Activated CD4-positive, alpha-beta memory T cell treated with anti-CD3 and anti-CD28 coated beads, Interleukin-2, amount 10 ng/mL, durations not matched to agents 7 days and 5 days (primary cell): ENCODE data around the gene PIK3R3. TPM values are rescaled to one million over a fixed set of nuclear protein-coding genes. Genes with fewer than 3 reads are reported as not detected.
A peak's percentile ranks its signal among the peaks of the same experiment; 100 is the strongest.

Source experiments
- CTCF ChIA-PET: fragments of 350-600 bp; sonication (Branson Sonifier 250); formaldehyde crosslinking; loops from one replicate; lab custom pipeline; 2021; ENCODE audit warnings: antibody characterized with exemption, inconsistent platforms; lab: Charles Lee
- POLR2A ChIA-PET: fragments of 350-600 bp; sonication (Branson Sonifier 250); formaldehyde crosslinking; loops from one replicate; lab custom pipeline; 2021; ENCODE audit warnings: antibody characterized with exemption; lab: Charles Lee
- DNase-seq: peaks from one replicate; pipeline ENCODE4 v3.0.0-alpha.2; 2020
- H3K27ac Mint-ChIP-seq: one replicate; pipeline ENCODE4 v1.8.0; 2021; ENCODE audit warnings: mild to moderate bottlenecking, mixed read lengths
- H3K27me3 Mint-ChIP-seq: one replicate; pipeline ENCODE4 v1.8.0; 2021; ENCODE audit warnings: mixed read lengths
- H3K36me3 Mint-ChIP-seq: one replicate; pipeline ENCODE4 v1.8.0; 2021; ENCODE audit warnings: low read depth, mixed read lengths
- H3K4me1 Mint-ChIP-seq: one replicate; pipeline ENCODE4 v1.8.0; 2021; ENCODE audit warnings: mixed read lengths
- H3K4me3 Mint-ChIP-seq: one replicate; pipeline ENCODE4 v1.8.0; 2021; ENCODE audit warnings: mild to moderate bottlenecking, mixed read lengths
- H3K9me3 Mint-ChIP-seq: one replicate; pipeline ENCODE4 v1.8.0; 2021; ENCODE audit warnings: mixed read lengths
- total RNA-seq, 2 experiments: library from RNA; stranded (reverse); gene quantifications; one replicate each; pipeline ENCODE4 v1.2.3, GENCODE V29; 2021

PIK3R3 gene
- total RNA-seq, 2 experiments from 2014 or later: 5.0 to 5.2 TPM

DNA sequence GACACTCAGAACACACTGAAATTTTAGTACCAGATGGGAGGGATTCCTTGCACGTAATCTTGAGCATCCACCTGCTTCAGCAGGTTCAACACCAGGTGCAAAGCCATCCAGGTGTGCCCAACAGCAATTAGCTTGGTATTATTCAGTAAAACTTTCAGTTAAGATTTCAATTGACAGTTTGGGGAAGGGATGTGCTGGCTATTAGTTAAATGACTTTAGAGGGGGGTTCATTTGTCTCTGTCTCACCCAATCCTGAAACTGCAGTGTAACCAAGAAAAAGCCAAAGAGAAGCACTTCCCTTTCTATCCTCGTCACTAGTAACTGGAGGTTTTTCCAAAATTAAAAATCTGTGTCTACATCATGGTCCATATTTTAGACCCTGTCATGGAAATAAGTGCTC, 90.9 kb downstream of the PIK3R3 start:
- Mint-ChIP-seq H3K4me1 (peaks cover 2% of the 10 kb centered on the region), H3K4me3 (no peak overlapping the region), H3K27me3 (no peaks in the 10 kb centered on the region), H3K9me3 (no peaks in the 10 kb centered on the region), H3K27ac (no peak overlapping the region), H3K36me3 (no peaks in the 10 kb centered on the region)
- ChIA-PET CTCF (no interaction called here), POLR2A (interaction anchor here (0.7 kb wide), 1 partner anchor 93 kb away, joined by 3 read pairs; no protein-coding TSS in a partner anchor)
- DNase-seq: no peak

DNA sequence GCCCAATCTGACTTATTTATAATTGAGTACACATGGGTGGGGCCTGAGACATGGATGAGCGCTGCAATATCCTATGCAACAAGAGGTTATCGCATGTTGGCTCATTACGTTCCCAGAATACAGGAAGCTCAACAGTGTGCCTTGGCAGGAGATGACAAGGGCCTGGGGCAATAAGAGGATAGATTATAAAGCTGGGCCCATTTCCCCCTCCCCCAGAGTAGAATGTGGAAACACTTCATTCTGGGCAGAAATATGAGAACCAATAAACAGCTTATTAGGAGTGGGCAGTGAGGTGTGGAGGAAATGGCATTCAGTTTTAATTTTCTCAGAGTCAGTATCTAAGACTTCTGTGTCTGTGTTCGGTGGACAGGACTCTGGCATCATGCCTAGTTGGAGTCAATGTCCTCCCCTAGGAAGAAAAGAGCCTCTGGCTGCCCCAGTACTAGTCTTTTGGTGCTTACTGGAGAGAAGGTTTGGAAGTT, 92.8 kb downstream of the PIK3R3 start:
- no peak for DNase-seq
- no peaks in the 10 kb centered on the region for H3K27me3 Mint-ChIP-seq
- no peak overlapping the region for H3K27ac Mint-ChIP-seq
- no peaks in the 10 kb centered on the region for H3K9me3 Mint-ChIP-seq
- H3K36me3 Mint-ChIP-seq: no peaks in the 10 kb centered on the region
- peaks cover 2% of the 10 kb centered on the region for H3K4me1 Mint-ChIP-seq
- ChIA-PET POLR2A (no interaction called here), CTCF (interaction anchor here (1.5 to 3.8 kb wide), 2 partner anchors 14 to 185 kb away, joined by 5 to 15 read pairs; no protein-coding TSS in a partner anchor)
- no peak overlapping the region for H3K4me3 Mint-ChIP-seq

DNA sequence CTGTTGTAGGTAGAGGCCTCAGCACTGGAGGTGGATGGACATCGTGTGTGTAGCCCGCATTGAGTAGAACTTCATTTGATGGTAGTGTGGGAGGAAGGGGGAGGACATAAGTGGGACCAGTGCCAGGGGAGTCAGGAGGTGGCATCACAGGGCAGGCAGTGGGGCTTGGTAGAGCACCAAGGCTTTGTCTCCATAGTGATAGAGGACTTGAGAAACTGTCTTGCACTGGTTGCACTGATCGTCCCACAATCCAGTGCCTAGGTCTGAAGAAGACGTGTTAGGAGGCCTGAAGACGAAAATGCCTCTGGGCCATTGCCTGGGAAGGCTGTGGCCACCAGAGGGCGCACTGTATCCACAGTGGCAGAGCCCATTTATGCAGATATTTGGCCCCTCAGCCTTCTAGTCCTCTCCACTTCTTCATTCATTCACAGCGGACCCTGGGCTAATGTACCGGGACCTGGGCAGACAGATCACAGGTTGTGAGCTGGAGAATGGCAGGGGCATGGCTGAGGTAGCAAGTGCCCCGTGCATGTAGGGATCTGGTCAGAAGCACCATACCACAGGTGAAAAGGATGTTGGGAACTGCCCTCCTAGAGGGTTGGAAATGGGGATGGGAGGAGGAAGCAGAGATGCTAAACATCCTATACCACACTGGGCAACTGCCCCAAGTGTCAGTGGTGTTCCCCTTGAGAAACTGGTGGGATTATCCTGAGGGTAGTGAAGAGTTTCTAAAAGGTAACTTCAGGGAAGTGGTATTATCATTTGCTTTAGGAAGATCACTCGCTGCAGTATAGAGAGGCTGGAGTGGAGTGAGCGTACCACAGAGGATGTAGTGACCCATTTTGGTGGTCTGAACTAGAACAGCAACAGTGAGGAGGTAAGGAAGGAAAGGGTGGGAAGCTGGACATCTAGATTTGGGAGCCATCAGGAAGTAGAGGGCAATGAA, 95.3 kb downstream of the PIK3R3 start:
- H3K4me1 Mint-ChIP-seq: no peaks in the 10 kb centered on the region
- peak; percentile 84 for DNase-seq
- POLR2A ChIA-PET: interaction anchor here (0.7 kb wide), 1 partner anchor 129 kb away, joined by 3 read pairs; no protein-coding TSS in a partner anchor

DNA sequence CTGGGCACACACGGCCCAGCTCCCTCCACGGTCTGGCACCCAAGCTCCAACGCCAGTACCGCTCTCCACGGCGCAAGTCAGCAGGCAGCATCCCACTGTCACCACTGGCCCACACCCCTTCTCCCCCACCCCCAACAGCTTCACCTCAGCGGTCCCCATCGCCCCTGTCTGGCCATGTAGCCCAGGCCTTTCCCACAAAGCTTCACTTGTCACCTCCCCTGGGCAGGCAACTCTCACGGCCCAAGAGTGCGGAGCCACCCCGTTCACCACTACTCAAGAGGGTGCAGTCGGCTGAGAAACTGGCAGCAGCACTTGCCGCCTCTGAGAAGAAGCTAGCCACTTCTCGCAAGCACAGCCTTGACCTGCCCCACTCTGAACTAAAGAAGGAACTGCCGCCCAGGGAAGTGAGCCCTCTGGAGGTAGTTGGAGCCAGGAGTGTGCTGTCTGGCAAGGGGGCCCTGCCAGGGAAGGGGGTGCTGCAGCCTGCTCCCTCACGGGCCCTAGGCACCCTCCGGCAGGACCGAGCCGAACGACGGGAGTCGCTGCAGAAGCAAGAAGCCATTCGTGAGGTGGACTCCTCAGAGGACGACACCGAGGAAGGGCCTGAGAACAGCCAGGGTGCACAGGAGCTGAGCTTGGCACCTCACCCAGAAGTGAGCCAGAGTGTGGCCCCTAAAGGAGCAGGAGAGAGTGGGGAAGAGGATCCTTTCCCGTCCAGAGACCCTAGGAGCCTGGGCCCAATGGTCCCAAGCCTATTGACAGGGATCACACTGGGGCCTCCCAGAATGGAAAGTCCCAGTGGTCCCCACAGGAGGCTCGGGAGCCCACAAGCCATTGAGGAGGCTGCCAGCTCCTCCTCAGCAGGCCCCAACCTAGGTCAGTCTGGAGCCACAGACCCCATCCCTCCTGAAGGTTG, 97.6 kb downstream of the PIK3R3 start:
- Mint-ChIP-seq H3K9me3 (no peaks in the 10 kb centered on the region), H3K27ac (no peak overlapping the region), H3K4me3 (no peak overlapping the region), H3K27me3 (no peaks in the 10 kb centered on the region), H3K4me1 (no peaks in the 10 kb centered on the region), H3K36me3 (peaks cover 3% of the 10 kb centered on the region)
- ChIA-PET POLR2A (no interaction called here), CTCF (interaction anchor here (1.0 to 2.3 kb wide), 5 partner anchors 133 to 210 kb away, joined by 3 to 8 read pairs (median 4); no protein-coding TSS in a partner anchor)
- no peak for DNase-seq

More for the DNA sequence above, 95.3 kb downstream of the PIK3R3 start:
- no peak overlapping the region for H3K4me3 Mint-ChIP-seq
- H3K9me3 Mint-ChIP-seq: no peaks in the 10 kb centered on the region
- H3K27ac Mint-ChIP-seq: no peak overlapping the region
- CTCF ChIA-PET: interaction anchor here (0.9 to 3.8 kb wide), 8 partner anchors 13 to 187 kb away, joined by 3 to 15 read pairs (median 5); no protein-coding TSS in a partner anchor
- H3K27me3 Mint-ChIP-seq: no peaks in the 10 kb centered on the region
- no peaks in the 10 kb centered on the region for H3K36me3 Mint-ChIP-seq

DNA sequence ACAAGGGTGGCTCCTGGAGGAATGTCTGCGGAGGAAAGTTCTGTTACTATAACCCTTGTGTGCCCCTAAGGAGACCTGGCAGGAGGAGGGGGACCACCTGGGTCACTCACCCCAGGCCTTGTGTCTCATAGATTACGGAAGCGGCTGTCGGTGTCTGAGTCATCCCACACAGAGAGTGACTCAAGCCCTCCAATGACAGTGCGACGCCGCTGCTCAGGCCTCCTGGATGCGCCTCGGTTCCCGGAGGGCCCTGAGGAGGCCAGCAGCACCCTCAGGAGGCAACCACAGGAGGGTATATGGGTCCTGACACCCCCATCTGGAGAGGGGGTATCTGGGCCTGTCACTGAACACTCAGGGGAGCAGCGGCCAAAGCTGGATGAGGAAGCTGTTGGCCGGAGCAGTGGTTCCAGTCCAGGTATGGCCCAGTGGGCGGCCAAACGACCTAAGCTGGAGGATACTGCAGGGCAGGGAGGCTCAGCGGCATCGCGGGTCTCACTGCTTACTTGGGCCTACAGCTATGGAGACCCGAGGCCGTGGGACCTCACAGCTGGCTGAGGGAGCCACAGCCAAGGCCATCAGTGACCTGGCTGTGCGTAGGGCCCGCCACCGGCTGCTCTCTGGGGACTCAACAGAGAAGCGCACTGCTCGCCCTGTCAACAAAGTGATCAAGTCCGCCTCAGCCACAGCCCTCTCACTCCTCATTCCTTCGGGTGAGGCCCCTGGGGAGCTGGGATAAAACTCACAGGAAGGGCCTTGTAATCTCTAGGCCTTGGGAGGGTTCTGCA, 101.4 kb downstream of the PIK3R3 start:
- Mint-ChIP-seq H3K9me3 (no peaks in the 10 kb centered on the region), H3K27me3 (no peaks in the 10 kb centered on the region), H3K27ac (no peak overlapping the region), H3K4me1 (no peaks in the 10 kb centered on the region), H3K4me3 (no peak overlapping the region), H3K36me3 (peaks cover 3% of the 10 kb centered on the region)
- POLR2A ChIA-PET: no interaction called here
- CTCF ChIA-PET: no interaction called here
- no peak for DNase-seq

DNA sequence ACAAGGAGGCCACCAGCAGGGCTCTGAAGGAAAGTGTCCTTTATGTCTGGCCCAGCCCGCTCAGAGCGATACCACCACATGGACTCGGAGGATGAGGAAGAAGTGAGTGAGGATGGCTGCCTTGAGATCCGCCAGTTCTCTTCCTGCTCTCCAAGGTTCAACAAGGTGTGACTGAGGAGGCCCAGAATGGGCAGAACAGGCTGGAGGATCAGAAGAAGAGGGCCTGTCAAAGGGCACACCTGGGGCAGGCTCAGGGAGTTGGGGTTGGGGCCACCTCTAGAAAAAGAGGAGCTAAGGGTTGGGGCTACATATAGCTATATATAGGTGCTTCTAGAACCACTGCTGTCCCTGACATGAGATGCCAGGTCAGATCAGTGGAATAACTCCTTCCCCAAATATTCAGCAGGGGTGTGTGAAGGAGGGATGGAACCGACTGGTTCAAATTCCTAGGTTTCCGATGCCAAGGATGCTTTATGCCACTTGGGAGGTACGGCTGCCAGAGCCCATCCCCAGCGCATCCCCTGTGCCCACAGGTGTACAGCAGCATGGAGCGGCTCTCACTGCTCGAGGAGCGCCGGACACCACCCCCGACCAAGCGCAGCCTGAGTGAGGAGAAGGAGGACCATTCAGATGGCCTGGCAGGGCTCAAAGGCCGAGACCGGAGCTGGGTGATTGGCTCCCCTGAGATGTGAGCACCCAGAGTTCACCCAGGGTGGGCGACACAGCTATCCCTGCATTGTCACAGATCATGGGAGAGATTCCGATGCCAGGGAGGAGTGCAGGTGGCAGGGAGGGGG, 102.2 kb downstream of the PIK3R3 start:
- Mint-ChIP-seq H3K4me3 (no peak overlapping the region), H3K4me1 (no peaks in the 10 kb centered on the region), H3K27ac (no peak overlapping the region), H3K9me3 (no peaks in the 10 kb centered on the region), H3K36me3 (peaks cover 3% of the 10 kb centered on the region), H3K27me3 (no peaks in the 10 kb centered on the region)
- POLR2A ChIA-PET: no interaction called here
- CTCF ChIA-PET: no interaction called here
- no peak for DNase-seq

DNA sequence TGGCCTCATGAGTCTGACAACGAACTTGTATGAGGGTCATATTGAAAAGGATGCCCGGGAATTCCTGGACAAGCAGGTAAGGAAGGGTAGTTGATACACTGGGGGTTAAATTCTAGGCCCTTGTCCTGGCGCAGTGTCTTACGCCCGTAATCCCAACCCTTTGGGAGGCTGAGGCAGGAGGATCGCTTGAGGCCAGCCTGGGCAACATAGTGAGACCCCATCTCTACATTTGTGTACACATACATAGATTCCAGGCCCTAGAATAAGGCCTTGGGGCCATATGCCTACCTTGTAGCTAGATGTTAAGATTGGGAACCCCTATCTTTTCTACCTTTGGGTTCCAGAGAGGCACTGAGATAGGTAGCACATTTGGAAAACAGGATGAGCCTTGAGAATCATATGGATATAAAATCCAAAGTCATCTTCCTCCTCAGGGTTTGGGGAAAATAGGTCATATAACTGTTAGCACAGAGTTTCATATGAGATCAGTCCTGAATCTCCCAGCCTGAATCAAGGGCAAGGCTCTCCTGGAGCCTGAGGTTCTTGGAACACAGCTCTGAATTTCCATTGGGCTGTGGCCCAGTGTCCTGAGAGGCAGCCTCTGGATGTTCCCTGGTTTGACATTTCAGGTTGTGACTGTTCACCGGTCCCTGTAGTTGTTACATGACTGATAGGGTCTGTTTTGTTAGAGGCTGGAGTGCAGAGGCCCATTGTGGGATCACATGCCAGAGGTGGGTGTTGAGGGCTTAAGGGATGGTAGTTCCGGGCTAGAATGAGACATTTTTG, 104.4 kb downstream of the PIK3R3 start:
- Mint-ChIP-seq H3K27ac (no peak overlapping the region), H3K27me3 (no peaks in the 10 kb centered on the region), H3K4me3 (no peak overlapping the region), H3K4me1 (no peaks in the 10 kb centered on the region), H3K36me3 (peaks cover 10% of the 10 kb centered on the region), H3K9me3 (no peaks in the 10 kb centered on the region)
- POLR2A ChIA-PET: no interaction called here
- no peak for DNase-seq
- CTCF ChIA-PET: interaction anchor here (1.0 to 1.8 kb wide), 2 partner anchors 27 to 195 kb away, joined by 3 to 5 read pairs; no protein-coding TSS in a partner anchor

DNA sequence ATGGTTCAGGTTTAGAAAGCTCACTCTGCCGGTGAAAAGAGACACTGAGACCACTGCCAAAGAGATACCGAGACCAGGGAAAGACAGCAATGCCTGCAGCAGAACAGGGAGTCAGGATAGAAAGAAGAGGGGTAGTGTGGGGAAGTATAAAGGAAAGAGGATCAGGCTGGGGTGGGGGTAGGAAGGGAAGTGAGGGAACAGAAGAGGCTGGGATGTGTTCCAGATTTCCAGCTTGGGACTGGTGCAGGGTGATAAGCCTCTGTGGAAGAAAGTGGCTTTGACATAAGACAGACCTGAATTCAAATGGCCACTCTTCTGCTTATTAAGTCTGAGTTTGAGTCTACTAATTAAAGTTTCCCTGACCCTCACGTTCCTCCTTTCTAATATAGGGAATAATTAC, 105.9 kb downstream of the PIK3R3 start:
- Mint-ChIP-seq H3K36me3 (peaks cover 10% of the 10 kb centered on the region), H3K27me3 (no peaks in the 10 kb centered on the region), H3K4me1 (no peaks in the 10 kb centered on the region), H3K27ac (no peak overlapping the region), H3K9me3 (no peaks in the 10 kb centered on the region), H3K4me3 (no peak overlapping the region)
- CTCF ChIA-PET: interaction anchor here (1.8 kb wide), 1 partner anchor 197 kb away, joined by 5 read pairs; no protein-coding TSS in a partner anchor
- no peak for DNase-seq
- POLR2A ChIA-PET: no interaction called here

DNA sequence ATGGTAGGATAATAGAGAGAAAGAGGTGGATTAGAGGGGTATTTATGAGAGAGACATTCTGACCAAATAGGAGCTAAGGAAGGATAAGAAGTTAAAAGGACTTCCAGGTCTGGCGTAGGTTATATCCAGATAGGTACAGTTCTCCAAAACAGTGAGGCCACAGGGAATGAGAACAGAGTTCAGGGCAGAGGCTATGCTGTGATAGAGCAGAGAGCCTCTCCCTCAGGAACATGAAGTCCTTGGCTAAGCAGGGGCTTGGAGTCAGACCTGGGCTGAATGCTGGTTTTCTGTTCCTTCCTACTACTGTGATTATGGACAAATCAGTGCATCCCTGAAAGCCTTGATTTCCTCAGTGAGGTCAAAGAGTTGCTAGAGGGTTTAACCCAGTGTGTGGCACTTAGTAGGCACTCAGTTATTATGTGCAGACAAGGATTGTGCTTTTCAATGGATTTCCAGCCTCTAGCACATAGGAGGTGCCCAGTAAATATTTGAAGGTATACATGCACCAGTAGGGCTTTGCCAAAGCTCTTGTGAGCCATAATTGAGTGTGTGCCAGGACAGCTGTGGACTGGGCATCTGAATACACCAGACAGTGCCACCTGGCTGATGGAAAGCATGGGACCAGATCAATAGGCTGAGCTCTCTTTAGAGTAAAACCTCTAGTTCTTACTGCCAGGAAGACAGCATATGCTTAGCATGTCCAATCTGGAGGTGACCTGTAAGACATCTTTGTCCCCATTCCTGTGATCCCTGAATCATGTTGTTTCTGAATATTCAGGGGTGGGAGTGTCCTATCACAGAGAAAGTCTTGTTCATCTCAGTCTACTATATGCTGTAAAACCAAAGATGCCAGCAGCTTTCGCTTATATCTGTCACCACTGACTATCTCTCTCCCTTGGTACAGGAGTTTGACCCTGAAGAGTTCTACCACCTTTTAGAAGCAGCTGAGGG, 111.1 kb downstream of the PIK3R3 start:
- ChIA-PET POLR2A (no interaction called here), CTCF (no interaction called here)
- Mint-ChIP-seq H3K27ac (no peak overlapping the region), H3K4me1 (no peaks in the 10 kb centered on the region), H3K4me3 (no peak overlapping the region), H3K27me3 (no peaks in the 10 kb centered on the region), H3K9me3 (no peaks in the 10 kb centered on the region), H3K36me3 (peaks cover 7% of the 10 kb centered on the region)
- no peak for DNase-seq

DNA sequence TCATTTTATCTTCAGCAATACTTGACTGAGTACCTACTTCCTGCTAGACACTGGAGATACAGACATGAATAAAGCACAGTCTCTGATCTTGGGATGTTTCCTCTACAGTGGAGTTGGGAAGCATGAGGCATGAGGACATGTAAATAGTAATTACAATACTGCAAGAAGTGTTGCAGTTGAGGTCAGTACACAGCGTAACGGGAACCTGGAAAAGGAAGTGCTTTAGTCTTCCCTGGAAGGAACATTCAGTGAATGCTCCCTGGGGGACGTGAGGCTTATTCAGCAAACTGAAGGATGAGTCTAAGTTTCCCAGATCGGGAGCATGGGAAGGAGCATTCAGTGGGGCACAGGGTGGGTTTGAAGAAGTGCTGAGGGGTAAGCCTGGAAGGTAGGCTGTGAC, 112.4 kb downstream of the PIK3R3 start:
- H3K4me1 Mint-ChIP-seq: no peaks in the 10 kb centered on the region
- no peak overlapping the region for H3K4me3 Mint-ChIP-seq
- no peaks in the 10 kb centered on the region for H3K27me3 Mint-ChIP-seq
- CTCF ChIA-PET: no interaction called here
- peaks cover 7% of the 10 kb centered on the region for H3K36me3 Mint-ChIP-seq
- DNase-seq: no peak
- no peaks in the 10 kb centered on the region for H3K9me3 Mint-ChIP-seq
- no peak overlapping the region for H3K27ac Mint-ChIP-seq
- POLR2A ChIA-PET: no interaction called here
